OCI-LY7 (cell line): ENCODE results near the gene CAPN8. TPM values are rescaled to one million over a fixed set of nuclear protein-coding genes. Genes with fewer than 3 reads are reported as not detected.

Source experiments
- small RNA-seq: library from RNA; depleted of rRNA; stranded (forward); fragments of <200 nt; gene quantifications from one replicate; pipeline ENCODE3, GENCODE V24; 2014
- total RNA-seq, 2 experiments: library from RNA; depleted of rRNA in 1 of 2; stranded (reverse); fragments of >200 nt in 1 of 2; shearing (Covaris generic) in 1 of 2; gene quantifications; 2 replicates each; pipeline ENCODE4 v1.2.3, GENCODE V29; 2014 to 2022

Gene CAPN8
- total RNA-seq, 2 experiments from 2014 or later: not detected

Small RNAs within 50 kb of the gene (small RNA-seq; reads per million reads assigned to genes)
- gene RNU6-1248P (not detected), gene SNRPEP10 (not detected)

Other genes with a start within 250 kb of the CAPN8 start
- gene CAPN2, start 46.8 kb upstream of the CAPN8 start, total RNA-seq (2014; rRNA removed; shearing (Covaris generic)): not detected in 2 replicates
- 0.52 TPM in 1 of 2 replicates, not detected in the other for gene CAPN2, start 46.8 kb upstream of the CAPN8 start, total RNA-seq (2022)
- 19.7 and 21.7 TPM in 2 replicates for gene TP53BP2, start 180.2 kb upstream of the CAPN8 start, total RNA-seq (2014; rRNA removed; shearing (Covaris generic))
- 20.6 and 21.1 TPM in 2 replicates for gene TP53BP2, start 180.2 kb upstream of the CAPN8 start, total RNA-seq (2022)